NCI-H1092 treated with DMSO at 0.1 percent for 48 hours (cell line): ENCODE data around the gene RECK.

Source experiments
- DNase-seq: peaks from one replicate; lab custom pipeline; 2025; lab: John Stamatoyannopoulos, UW

RECK gene

DNA sequence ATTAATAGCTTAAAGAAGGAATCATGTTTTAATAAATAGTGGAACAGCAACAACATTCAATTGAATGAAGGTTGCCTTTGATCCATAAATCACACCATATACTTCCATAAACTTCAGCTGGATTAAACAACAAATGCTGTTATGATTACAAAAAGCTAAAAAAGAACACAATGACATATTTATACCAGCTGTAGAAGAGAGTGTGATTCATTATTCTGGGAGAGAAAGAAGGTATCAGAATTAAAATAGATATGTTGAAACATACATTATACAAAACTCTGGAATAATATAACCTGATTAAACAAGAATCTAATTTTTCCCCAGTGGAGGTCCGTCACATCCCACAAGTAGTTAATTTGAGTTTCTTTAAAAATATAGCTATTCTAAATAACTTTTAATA lies 7.5 kb upstream of the RECK start:
- no peak for DNase-seq

DNA sequence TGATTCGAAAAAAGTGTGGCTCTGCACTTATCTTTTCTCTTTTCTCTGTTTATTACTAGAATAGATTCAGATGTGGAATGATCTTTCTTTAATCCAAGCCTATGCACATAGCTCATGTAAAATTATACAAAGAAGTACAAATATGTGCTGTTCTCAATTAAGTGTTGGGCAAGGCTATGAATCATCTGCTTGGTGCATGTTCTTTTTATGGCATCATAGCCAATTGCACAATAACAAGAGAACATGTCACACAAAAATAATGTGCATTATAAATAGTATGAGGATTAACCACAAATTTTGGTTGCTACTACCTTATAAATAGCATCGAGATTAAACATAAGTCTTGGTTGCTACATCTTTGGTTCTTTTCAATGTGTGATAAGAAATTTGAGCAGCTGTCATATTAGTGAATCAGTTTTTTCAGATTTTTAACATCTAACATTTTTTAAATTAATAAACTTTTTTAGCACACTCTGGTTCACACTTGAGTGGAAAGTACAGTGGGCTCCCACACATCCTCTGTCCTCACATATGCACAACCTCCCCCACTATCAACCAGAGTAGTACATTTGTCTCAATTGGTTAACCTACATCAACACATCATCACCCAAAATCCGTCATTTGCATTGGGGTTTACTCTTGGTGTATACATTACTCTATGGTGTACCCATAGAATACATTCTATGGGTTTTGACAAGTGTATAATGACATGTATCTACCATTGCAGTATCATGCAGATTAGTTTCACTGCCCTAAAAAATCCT lies 6.8 kb upstream of the RECK start:
- no peak for DNase-seq

DNA sequence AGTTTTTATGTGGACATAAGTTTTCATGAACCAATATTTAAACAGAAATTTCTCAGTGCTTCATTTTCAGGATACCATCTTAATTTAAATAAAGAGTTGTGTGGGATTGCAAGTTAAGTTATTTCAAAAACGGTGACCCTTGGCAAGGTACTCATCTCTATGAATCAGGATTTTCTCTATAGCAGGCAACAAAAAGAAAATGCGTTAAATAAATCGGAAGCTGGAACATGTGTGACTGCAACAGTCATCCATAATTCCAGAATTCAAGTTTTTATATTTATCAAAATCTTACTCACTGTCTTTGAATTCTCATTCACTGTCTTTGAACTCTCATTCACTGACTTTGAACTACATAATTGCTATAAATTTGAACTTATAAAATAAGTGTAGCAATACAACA lies 5.8 kb upstream of the RECK start:
- no peak for DNase-seq

DNA sequence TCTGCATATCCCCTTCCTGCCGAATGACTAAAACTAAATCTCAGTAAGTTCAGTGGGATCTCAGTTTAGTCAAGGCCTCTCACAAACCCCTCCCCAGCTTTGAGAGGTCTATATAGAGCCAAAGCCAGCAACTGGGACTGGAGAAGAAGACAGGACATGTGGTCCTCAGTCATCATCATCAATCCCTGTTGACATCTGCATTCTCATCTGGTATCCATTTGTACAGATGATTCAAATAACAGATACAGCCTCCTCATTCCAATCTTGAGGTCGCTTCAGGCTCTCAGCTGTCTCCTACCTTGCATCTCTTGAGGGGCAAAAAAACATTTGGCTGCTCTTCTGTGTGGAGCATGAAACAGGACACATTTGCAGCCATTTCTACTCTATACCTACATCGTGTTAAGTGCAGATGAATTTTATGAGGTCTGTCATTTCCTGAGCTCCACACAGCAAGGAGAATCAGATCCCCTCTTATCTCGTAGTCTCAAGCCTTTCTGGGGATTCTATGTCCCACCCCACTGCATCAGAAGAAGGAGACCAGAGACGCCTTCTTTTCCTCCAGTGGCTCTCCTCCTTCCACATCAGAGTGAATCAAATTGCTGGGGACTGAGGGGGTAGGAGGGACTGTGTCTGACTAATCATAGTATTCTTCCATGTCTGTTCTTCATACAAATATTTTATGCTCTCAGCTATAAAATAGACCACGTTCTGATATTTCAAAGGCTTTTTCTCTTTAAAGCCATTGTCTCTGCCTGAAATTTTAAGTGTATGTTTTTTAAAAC lies 4.7 kb upstream of the RECK start:
- no peak for DNase-seq

DNA sequence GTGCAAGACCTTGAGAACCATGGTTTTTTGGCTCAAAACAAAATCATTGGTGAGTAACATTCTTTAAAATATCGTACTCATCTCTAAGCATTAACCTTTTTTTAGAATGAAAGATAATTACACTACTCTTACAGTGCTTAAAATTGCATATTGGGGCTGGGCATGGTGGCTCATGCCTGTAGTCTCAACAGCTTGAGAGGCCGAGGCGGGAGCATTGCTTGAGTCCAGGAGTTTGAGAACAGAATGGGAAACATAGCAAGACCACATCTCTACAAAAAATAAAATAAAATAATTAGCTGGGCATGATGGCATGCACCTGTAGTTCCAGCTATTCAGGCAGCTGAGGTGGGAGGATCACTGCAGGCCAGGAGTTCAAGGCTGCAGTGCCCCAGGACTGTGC lies 2.9 kb upstream of the RECK start:
- no peak for DNase-seq

DNA sequence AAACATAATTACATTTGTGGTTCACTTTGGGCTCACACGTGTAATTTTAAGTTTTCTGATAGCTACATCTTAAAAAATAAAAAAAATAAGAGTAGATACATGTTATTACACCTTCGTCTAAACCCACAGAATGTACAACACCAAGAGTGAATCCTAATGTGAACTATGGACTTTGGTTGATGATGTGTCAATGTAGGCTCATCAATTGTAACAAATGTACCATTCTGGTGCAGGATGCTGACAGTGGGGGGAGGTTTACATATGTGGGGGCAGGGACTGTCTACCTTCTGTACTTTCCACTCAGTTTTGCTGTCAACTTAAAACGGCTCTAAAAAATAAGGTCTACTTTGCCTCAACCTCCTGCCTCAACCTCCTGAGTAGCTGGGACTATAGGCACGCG lies 2.5 kb upstream of the RECK start:
- DNase-seq = no peak

DNA sequence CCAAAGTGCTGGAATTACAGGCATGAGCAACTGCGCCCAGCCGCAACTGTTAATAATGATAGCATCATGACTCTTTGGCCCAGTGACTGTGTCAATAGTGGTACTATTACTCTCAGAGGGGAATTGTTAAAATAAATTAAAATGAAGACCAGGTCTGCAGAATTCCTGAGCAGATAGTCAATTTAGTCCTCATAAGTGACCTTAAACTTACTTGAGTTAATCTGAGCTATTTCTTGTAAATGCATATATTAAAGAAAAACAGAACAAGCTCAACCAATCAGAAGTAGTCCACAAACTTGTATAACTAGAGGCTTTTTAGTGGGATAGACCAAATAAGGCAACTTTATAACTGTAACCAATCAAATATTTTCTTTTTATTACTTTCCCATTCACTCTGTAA lies 1.7 kb upstream of the RECK start:
- no peak for DNase-seq

DNA sequence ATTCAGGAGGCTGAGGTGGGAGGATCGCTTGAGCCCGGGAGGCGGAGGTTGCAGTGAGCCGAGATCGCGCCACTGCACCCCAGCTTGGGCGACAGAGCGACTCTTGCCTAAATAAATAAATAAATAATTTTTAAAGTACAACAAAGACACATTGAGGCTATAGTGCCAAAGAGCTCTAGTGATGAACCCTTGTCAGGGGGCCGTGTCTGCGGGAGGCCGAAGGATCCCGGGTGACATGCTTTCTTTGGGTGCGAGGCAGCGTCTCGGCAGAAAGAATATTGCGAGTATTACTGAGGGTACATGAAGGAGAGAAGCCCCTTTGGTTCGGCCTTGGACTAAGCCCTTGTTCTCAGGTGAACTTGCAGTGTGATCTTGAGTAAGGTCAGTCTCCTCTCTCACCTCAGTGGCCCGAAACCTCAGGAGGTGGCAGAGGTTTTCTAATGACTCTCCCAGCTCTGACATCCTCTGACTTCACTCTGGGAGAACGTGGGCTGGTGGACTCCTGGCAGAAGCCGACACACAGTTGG lies 397 bp upstream of the RECK start:
- no peak for DNase-seq

DNA sequence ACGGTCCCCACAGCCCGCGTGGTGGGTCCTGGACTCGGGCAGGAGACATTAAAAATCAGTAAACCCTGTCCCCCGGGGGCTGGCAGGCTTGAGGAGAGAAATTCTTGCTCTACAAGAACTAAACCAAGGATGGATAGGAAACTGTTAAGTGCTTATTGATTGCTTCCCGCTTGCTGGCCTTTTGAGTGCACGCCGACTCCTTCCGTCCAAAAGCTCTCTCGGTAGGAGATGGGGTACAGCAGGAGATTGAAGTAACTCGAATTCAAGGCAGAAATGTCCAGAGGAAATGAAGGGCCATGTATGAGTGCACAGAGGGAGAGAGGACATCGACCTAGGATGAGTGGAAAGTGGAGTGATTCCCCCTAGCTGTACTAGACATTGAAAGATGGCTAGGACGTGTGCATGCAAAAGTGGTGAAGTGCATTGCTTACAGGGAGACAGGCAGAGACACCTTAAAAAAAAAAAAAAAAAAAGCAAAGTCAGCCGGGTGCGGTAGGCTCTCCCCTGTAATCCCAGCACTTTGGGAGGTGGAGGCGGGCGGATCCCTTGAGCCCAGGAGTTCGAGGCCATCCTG lies 923 bp downstream of the RECK start:
- DNase-seq = peak; percentile 37

DNA sequence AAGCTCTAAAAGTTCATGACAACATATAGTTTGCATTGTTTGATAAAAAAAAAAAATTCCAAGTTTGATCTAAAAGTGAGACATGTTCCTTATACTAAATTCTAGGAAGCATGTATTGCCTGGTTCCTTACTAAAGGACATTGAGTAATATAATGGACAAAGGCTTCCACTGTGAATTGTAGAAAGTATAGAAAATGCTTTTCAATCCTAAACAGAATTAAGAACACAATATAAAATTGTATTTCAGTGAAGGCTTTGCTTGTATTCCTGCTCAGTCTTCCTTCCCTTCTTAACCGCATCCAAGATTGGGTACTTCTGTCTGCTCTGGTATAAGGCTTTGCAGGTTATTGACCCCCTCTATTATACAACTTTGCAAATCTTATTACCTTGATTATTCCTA lies 2.4 kb downstream of the RECK start:
- DNase-seq = no peak

DNA sequence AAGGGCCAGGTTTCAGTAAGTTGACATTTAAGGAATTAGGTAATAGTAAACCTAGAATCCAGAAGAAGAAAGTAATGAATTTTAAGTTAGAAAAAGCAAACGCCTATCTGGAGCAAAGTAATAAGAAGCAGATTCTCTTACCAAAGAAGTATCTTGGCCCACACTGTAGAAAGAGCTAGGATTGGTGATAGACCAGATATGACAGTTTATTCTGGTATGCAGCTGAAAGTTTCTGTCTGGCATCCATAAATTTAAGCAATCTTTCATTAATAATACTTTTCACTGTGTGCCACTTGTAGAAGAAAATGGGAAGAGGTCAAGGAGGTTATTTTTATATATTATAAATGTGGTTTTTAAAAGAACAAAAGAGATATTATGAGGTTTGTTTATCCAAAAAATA lies 3.0 kb downstream of the RECK start:
- no peak for DNase-seq

DNA sequence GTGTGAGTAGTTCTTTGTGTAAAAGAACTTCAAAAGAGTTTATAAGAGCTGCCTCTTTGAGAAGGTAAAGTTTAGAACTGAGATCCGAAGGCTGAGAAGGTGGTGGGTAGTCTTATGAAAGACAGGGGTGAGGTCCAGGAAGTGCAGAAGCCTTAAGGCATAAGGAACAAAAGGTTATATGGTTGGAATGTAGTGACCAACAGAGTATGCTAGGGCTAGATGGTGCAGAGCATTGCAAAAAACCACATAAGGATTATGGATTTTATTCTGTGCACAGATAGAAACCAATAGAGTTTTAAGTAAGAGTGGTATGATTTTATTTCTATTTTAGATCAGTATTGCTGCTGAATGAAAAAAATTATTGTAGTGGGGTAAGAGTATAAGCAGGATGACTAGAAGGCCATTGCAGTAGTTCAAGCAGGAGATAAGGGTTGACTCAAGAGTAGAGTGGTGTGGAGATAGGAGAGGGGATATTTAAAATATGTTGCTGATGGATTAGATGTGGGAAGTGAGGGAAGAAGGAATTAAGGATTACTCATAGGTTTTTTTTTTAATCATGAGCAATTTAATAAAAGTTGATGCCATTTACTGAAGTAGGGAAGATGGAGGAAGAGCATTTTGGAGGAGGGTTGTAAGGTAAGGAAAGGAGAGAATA lies 3.7 kb downstream of the RECK start:
- no peak for DNase-seq

DNA sequence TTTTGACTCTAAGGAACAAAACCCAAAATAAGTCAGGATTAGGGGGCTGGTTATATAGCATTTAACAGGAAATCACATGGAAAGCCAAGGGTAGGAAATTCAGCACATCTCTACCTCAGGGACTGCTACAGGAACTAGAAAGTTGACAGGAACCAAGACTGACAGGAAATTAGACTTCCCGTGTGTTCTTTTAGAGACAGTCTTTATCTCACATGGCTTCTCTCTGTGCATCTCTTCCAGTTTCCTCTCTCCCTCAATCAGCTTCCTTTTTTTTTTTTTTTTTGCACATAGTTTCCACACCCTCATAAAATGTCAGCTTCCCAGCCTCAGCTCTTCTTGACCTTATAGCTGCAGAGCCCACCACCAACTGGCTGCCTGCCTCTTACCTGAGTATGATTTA lies 4.8 kb downstream of the RECK start:
- DNase-seq = no peak

DNA sequence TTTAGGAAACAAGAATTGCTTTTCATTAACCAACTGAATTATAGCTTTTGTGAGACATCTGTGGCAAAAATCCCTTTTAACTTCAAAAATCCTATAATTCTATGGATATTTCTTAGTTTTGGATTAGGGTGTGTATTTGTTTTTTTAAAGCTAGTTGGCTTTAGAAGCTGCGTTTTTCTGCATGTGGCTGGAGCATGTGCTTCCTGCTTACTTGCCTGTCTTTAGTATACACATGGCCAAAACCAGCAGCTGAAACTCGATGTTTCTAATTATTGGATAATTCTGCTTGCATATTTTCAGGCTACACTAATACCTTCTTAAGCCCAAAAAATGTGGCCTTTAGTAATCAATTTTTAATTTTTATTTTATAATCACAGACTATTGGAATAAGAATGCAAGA lies 8.9 kb downstream of the RECK start:
- DNase-seq = no peak

DNA sequence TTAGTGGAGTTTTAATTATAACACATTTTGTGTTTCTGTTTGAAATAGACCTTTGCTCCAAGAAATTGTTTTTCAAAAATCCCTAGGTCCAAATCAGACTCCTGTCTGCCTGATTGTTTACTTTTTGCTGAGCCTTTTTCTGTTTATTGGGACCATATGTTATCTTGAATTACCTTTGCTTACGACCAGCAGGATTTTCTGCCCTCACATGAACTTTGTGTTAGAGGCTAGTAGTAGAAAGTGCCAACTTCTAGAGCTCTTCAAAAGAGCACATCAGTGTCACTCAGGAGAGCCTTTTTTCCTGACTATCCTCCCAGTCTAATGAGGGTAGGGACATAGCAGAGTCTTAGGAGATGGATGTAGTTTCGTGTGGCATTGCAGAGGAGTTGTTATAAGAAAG lies 10.2 kb downstream of the RECK start:
- DNase-seq = no peak

DNA sequence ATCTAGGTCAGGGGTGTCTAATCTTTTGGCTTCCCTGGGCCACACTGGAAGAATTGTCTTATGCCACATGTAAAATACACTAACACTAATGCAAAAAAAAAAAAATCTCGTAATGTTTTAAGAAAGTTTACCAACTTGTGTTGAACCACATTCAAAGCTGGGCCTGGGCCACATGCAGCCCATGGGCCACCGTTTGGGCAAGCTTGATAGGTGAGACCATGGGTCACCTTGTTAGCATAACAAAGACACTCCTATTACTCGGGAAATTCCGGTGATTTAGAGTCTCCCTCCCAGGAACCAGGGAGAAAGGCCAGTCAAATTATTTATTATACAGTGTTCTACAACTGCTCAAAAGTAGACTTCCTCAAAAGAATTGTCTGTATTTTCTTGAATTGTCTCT lies 12.7 kb downstream of the RECK start:
- no peak for DNase-seq

DNA sequence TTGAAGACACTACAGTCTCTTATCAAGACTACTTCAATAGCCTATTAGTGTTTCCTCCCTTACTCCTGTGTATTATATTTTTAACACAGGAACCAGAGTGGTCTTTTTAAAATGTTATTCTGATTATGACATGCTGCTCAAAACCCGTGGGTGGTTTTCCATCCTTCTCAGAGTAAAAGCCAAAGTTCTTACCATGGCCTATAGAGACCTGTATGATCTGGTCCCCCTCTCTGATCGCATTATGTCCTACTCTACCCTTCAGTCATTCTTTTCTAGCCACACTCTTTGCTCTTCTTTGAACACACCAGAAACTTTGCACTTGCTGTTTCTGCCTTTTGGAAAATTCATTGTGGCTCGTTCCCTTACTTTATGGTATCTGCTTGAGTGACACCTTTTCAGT lies 13.8 kb downstream of the RECK start:
- DNase-seq = no peak

DNA sequence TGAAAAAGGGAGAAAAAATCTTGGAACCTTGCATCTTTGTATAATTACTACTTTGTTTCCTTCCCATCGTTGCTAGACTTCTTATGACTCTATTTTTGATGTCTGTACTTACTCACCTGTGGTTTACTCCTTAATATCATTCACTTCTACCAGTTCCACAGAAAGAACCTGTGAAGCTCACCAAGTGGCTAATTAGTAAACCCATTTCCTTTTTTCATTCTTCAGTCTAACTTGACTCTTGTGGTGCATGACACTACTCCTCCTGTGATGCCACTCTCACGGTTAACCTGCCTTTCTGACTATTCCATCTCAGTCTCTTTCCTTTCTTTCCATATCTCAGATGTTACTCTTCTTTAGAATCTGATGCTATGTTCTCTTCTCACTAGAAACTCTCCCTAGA lies 14.6 kb downstream of the RECK start:
- DNase-seq = no peak

DNA sequence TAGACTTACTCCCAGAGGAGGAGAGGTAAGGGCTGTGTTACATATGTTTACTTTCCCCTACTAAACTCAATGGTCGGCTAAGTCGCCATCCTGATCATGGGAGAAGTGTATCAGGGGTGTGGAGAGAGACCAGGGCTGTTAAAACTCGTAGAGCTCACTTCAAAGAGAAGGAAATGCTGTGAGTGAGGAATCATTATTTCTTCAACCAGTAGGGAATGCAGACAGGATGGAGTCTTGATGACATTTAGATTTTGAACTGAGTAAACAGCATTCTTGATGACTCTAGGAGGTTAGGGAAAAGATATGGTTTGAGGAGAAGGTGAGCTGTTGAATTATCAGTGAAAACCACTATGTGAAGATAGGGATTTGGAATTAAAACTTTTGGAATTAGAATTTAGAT lies 17.3 kb downstream of the RECK start:
- no peak for DNase-seq

DNA sequence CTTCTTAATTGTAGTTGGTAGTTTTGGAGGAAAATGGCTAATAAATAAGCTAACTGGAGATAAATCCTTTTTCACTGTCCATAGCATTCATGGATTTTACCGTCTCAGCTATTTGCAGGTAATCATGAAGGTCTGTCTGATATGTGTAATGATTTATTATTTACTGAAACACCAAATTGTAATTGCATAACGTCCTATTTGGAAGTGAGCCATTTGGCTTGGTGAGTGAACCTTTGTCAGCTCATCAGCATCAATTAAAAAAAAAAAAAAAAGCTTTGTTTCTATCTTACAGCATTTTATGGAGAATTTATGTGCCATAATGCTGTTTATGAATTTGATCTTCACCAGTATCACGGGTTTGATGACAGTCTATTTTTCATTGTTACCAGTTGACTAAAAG lies 20.2 kb downstream of the RECK start:
- no peak for DNase-seq

DNA sequence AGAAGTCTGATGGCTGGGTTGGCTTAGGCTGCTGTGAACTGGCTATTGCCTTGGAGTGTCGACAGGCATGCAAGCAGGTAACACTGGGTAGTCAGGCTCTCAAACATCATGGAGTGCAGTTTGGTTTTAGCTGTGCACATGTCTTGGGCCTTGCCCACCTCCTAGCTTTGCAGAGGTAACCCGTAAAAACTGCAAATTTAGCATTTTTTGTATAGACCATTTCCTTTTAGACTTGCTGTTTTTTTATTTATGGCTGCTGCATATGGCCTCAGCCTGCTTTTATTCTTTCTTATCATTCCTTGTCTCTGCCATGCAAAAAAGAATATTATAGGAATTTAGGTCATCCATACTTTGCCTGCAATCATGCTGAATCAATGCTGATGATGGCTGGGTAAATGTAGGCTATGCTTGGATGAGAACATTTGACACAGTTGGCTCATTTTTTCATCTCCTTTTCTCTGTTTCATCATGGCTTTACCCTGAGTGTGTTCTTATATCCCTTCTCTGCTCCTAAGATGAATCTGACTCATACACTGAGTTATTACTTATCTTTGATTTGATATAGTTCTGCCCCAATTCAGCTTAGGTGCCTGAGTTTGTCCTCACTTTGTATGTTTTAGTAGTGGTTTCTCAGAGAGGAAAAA lies 27.2 kb downstream of the RECK start:
- DNase-seq = no peak

DNA sequence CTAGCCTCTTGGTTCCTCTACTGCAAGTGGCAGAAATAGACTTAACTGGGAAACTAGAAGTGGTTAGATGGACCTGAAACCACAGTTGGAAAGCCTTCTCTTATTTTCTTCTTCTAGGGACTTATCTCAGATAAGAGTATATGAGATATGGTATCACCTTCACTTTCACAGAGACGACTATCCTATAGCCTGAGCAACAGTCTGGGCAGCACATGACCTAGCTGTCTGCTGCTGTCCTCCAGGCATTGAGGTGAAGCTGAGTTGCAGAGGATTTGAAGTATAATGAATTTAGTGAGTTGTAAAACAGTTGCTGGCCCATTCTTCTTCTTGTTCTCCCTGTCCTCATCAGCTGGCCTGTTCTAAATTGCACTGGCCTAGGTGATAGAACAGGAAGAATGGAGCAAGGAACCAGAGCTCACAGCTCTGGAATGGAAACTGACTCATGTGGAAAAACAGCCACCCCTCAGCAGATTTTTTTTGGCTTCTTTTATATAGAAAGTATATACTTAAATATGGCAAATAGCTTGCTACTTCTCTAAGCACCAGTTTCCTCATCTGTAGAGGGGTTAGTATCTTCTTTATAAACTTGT lies 27.8 kb downstream of the RECK start:
- no peak for DNase-seq
